Transverse colon (tissue), 4 donors: ENCODE measurements around the gene TRMT44.

Experiments
- EP300 ChIP-seq: sonication (generic); formaldehyde crosslinking; IDR thresholded peaks from one replicate; pipeline ENCODE4 v1.6.1; 2017; ENCODE audit warnings: antibody characterized with exemption, low read depth
- POLR2A ChIP-seq: fragments of 450-650 bp; IDR thresholded peaks from one replicate; pipeline ENCODE4 v1.6.1; 2016; ENCODE audit warnings: antibody characterized with exemption, mild to moderate bottlenecking, moderate library complexity
- POLR2AphosphoS5 ChIP-seq, 3 donors: sonication (generic); formaldehyde crosslinking; IDR thresholded peaks; one replicate each; pipeline ENCODE4 v1.6.1; 2016; ENCODE audit warnings: antibody characterized with exemption in 3 of 3
- TF ChIP-seq, protein P1 (sequence below), 5 experiments: fragments of 200-600 bp in 3 of 5; fragments of 450-650 bp in 2 of 5; sonication (generic) in 3 of 5; IDR thresholded peaks; 1 replicate in 2 of 5; 2 replicates in 3 of 5; pipeline ENCODE4 v1.5.1; 2016 to 2017; ENCODE audit warnings: antibody characterized with exemption in 5 of 5, inconsistent platforms in 3 of 5, mild to moderate bottlenecking in 2 of 5, moderate library complexity in 1 of 5

- TF ChIP-seq, protein P1, sequence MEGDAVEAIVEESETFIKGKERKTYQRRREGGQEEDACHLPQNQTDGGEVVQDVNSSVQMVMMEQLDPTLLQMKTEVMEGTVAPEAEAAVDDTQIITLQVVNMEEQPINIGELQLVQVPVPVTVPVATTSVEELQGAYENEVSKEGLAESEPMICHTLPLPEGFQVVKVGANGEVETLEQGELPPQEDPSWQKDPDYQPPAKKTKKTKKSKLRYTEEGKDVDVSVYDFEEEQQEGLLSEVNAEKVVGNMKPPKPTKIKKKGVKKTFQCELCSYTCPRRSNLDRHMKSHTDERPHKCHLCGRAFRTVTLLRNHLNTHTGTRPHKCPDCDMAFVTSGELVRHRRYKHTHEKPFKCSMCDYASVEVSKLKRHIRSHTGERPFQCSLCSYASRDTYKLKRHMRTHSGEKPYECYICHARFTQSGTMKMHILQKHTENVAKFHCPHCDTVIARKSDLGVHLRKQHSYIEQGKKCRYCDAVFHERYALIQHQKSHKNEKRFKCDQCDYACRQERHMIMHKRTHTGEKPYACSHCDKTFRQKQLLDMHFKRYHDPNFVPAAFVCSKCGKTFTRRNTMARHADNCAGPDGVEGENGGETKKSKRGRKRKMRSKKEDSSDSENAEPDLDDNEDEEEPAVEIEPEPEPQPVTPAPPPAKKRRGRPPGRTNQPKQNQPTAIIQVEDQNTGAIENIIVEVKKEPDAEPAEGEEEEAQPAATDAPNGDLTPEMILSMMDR (IDR thresholded peaks at IDR 0.05) = no peak
- TF ChIP-seq POLR2AphosphoS5 (IDR thresholded peaks at IDR 0.05) = no peak
- TF ChIP-seq POLR2A = no peak
- no peak for TF ChIP-seq EP300
Measured at GRCh38 chr4:8517946-8518345, 77.4 kb downstream of the TRMT44 start.
